Measurements from ENCODE around the gene NMNAT2. TPM values are rescaled to one million over a fixed set of nuclear protein-coding genes. Genes with fewer than 3 reads are reported as not detected.

Gene NMNAT2
- total RNA-seq, 1 experiment from 2014 or later, result 11.4 TPM

- H3K27me3 Mint-ChIP-seq (ENCODE audit: low read depth), result peaks cover 2% of the 10 kb centered on the region; the same call in 1 of the 2 replicates
- H3K27ac ChIP-seq (ENCODE audit: insufficient read length, low read depth, low read length), result no peak overlapping the region
- no peak overlapping the region for H3K4ac ChIP-seq (ENCODE audit: low read depth, low read length)
- H3K23me2 ChIP-seq (ENCODE audit: insufficient read length, low read depth, low read length, poor library complexity, severe bottlenecking), result no peaks in the 10 kb centered on the region
- H3K4me1 Mint-ChIP-seq, result peaks cover 31% of the 10 kb centered on the region in 2 experiments
- no peaks in the 10 kb centered on the region for H4K20me1 ChIP-seq (ENCODE audit: control insufficient read depth, insufficient read depth, insufficient read length)
- no peak for DNase-seq
- H2AK5ac ChIP-seq (ENCODE audit: insufficient read length, low read length), result no peak overlapping the region
- H3K14ac ChIP-seq (ENCODE audit: insufficient read depth, low read length), result no peak overlapping the region
- H3K79me1 ChIP-seq (ENCODE audit: insufficient read depth, low read depth, low read length, poor library complexity, severe bottlenecking), result no peaks in the 10 kb centered on the region
- TF ChIP-seq CTCF (conservative IDR thresholded peaks at IDR 0.05), result no peak
- no peak overlapping the region for H2BK20ac ChIP-seq (ENCODE audit: low read depth, low read length, poor library complexity, severe bottlenecking)
- H2AFZ ChIP-seq (ENCODE audit: low read length), result no peak overlapping the region
- no peaks in the 10 kb centered on the region for H3K79me2 ChIP-seq (ENCODE audit: insufficient read depth, low read length)
- no peak overlapping the region for H3K4me3 Mint-ChIP-seq
- no peak overlapping the region for H2BK12ac ChIP-seq (ENCODE audit: insufficient read length, low read depth, low read length)
- H2BK15ac ChIP-seq (ENCODE audit: low read depth, low read length), result no peak overlapping the region
- no peaks in the 10 kb centered on the region for H3K27me3 ChIP-seq (ENCODE audit: insufficient read depth, low read length)
- H3K4me1 ChIP-seq (ENCODE audit: insufficient read depth, low read length), result peaks cover 12% of the 10 kb centered on the region; the same call in 1 of the 2 replicates
- H2BK5ac ChIP-seq (ENCODE audit: insufficient read length, low read length), result no peak overlapping the region
- no peak overlapping the region for H3K18ac ChIP-seq (ENCODE audit: insufficient read length, low read depth, low read length)
- no peak overlapping the region; a peak in 1 of 7 replicates for H3K27ac Mint-ChIP-seq
- no peak overlapping the region for H3K23ac ChIP-seq (ENCODE audit: insufficient read length, low read depth, low read length)
- H4K5ac ChIP-seq (ENCODE audit: insufficient read length, low read depth, low read length), result no peak overlapping the region
- no peaks in the 10 kb centered on the region for H3K9me3 ChIP-seq (ENCODE audit: control insufficient read depth, low read depth, low read length)
- H3K9me3 Mint-ChIP-seq, result no peaks in the 10 kb centered on the region; a peak in 1 of 5 replicates
- H4K8ac ChIP-seq (replicated peaks; ENCODE audit: insufficient read length, low read depth, low read length), result no peak overlapping the region
- no peak overlapping the region for H4K91ac ChIP-seq (ENCODE audit: insufficient read length, low read depth, low read length)
- no peak overlapping the region for H2BK120ac ChIP-seq (ENCODE audit: low read depth, low read length, poor library complexity, severe bottlenecking)
- no peak overlapping the region for H3K56ac ChIP-seq (ENCODE audit: insufficient read length, low read depth, low read length)
- H3T11ph ChIP-seq (ENCODE audit: low read length), result no peak overlapping the region
- H3K36me3 Mint-ChIP-seq (ENCODE audit: insufficient read depth in 1 of 3, low read depth in 3 of 3), result no peaks in the 10 kb centered on the region; a peak in 2 of 7 replicates
- H3K4me2 ChIP-seq (ENCODE audit: insufficient read depth, insufficient read length, low read length), result no peak overlapping the region
- no peak overlapping the region for H3K9ac ChIP-seq (ENCODE audit: extremely low read depth, insufficient read length, low read length)
These were observed 117.8 kb downstream of the NMNAT2 start for GRCh38 chr1:183300395-183300794.
